GM18511 (cell line): ENCODE results near the gene KRTAP5-1.

Experiments used
- ATAC-seq: cut with Tn5 transposase; IDR thresholded peaks from one replicate; pipeline ENCODE4 v1.9.1; 2021; ENCODE audit warnings: mild to moderate bottlenecking, moderate library complexity; ENCODE audit not compliant: unreplicated experiment

KRTAP5-1 gene

GRCh38 chr11:1561955-1562354 lies 23.1 kb downstream of the KRTAP5-1 start:
- no peak for ATAC-seq

GRCh38 chr11:1561266-1561665 lies 23.8 kb downstream of the KRTAP5-1 start:
- ATAC-seq: no peak

- no peak for ATAC-seq
Observed at GRCh38 chr11:1560649-1561251, 24.3 kb downstream of the KRTAP5-1 start.

- no peak for ATAC-seq
Observed at GRCh38 chr11:1560002-1560648, 25.0 kb downstream of the KRTAP5-1 start.

GRCh38 chr11:1559111-1559951 lies 25.8 kb downstream of the KRTAP5-1 start:
- no peak for ATAC-seq

- no peak for ATAC-seq
Observed at GRCh38 chr11:1558775-1559110, 26.3 kb downstream of the KRTAP5-1 start.

GRCh38 chr11:1557904-1558774 lies 26.9 kb downstream of the KRTAP5-1 start:
- no peak for ATAC-seq

GRCh38 chr11:1557051-1557884 lies 27.8 kb downstream of the KRTAP5-1 start:
- ATAC-seq: no peak

- ATAC-seq: no peak
Observed at GRCh38 chr11:1556278-1556902, 28.7 kb downstream of the KRTAP5-1 start.

GRCh38 chr11:1555713-1556153 lies 29.4 kb downstream of the KRTAP5-1 start:
- no peak for ATAC-seq

- ATAC-seq: no peak
Observed at GRCh38 chr11:1554981-1555712, 29.9 kb downstream of the KRTAP5-1 start.

GRCh38 chr11:1553808-1554594 lies 31.1 kb downstream of the KRTAP5-1 start:
- no peak for ATAC-seq

GRCh38 chr11:1549338-1550330 lies 35.4 kb downstream of the KRTAP5-1 start:
- no peak for ATAC-seq

- ATAC-seq: no peak
Observed at GRCh38 chr11:1548221-1549070, 36.6 kb downstream of the KRTAP5-1 start.

- ATAC-seq: no peak
Observed at GRCh38 chr11:1547467-1548098, 37.5 kb downstream of the KRTAP5-1 start.
